Measurements from ENCODE around the gene KCNN4. TPM values are rescaled to one million over a fixed set of nuclear protein-coding genes. Genes with fewer than 3 reads are reported as not detected.

KCNN4 gene
- total RNA-seq, 1 experiment from 2014 or later: 0.26 TPM

- Histone ChIP-seq H2AFZ (ENCODE audit: low read length) (no peak overlapping the region), H2BK12ac (ENCODE audit: insufficient read length, low read depth, low read length) (no peak overlapping the region), H3T11ph (ENCODE audit: low read length) (no peak overlapping the region), H4K8ac (replicated peaks; ENCODE audit: insufficient read length, low read depth, low read length) (no peak overlapping the region), H4K91ac (ENCODE audit: insufficient read length, low read depth, low read length) (no peak overlapping the region), H3K4me1 (ENCODE audit: insufficient read depth, low read length) (no peaks in the 10 kb centered on the region), H3K9ac (ENCODE audit: extremely low read depth, insufficient read length, low read length) (no peak overlapping the region), H3K79me2 (ENCODE audit: insufficient read depth, low read length) (no peaks in the 10 kb centered on the region), H3K9me3 (ENCODE audit: control insufficient read depth, low read depth, low read length) (no peaks in the 10 kb centered on the region), H2BK20ac (ENCODE audit: low read depth, low read length, poor library complexity, severe bottlenecking) (no peak overlapping the region), H3K14ac (ENCODE audit: insufficient read depth, low read length) (no peak overlapping the region), H3K23me2 (ENCODE audit: insufficient read length, low read depth, low read length, poor library complexity, severe bottlenecking) (peaks cover 2% of the 10 kb centered on the region), H3K56ac (ENCODE audit: insufficient read length, low read depth, low read length) (no peak overlapping the region), H4K20me1 (ENCODE audit: control insufficient read depth, insufficient read depth, insufficient read length) (no peaks in the 10 kb centered on the region), H3K27ac (ENCODE audit: insufficient read length, low read depth, low read length) (no peak overlapping the region), H2BK15ac (ENCODE audit: low read depth, low read length) (no peak overlapping the region), H3K18ac (ENCODE audit: insufficient read length, low read depth, low read length) (no peak overlapping the region), H2AK5ac (ENCODE audit: insufficient read length, low read length) (no peak overlapping the region), H3K4me2 (ENCODE audit: insufficient read depth, insufficient read length, low read length) (no peak overlapping the region), H3K4ac (ENCODE audit: low read depth, low read length) (no peak overlapping the region), H2BK5ac (ENCODE audit: insufficient read length, low read length) (no peak overlapping the region), H2BK120ac (ENCODE audit: low read depth, low read length, poor library complexity, severe bottlenecking) (no peak overlapping the region), H3K79me1 (ENCODE audit: insufficient read depth, low read depth, low read length, poor library complexity, severe bottlenecking) (no peaks in the 10 kb centered on the region), H4K5ac (ENCODE audit: insufficient read length, low read depth, low read length) (no peak overlapping the region), H3K23ac (ENCODE audit: insufficient read length, low read depth, low read length) (no peak overlapping the region), H3K27me3 (ENCODE audit: insufficient read depth, low read length) (no peaks in the 10 kb centered on the region)
- peaks cover 0 to 4% of the 10 kb centered on the region in 2 experiments; a peak in 1 of 4 replicates for H3K4me1 Mint-ChIP-seq
- peaks cover 4% of the 10 kb centered on the region; the same call in 1 of the 2 replicates for H3K27me3 Mint-ChIP-seq (ENCODE audit: low read depth)
- H3K4me3 Mint-ChIP-seq: no peak overlapping the region
- no peaks in the 10 kb centered on the region for H3K9me3 Mint-ChIP-seq
- no peak for DNase-seq
- peaks cover 14 to 41% (median 27%) of the 10 kb centered on the region in 3 experiments; a peak in 6 of 7 replicates for H3K36me3 Mint-ChIP-seq (ENCODE audit: insufficient read depth in 1 of 3, low read depth in 3 of 3)
- no peak overlapping the region; a peak in 1 of 7 replicates for H3K27ac Mint-ChIP-seq
- WGBS (ENCODE audit: extremely low coverage, insufficient read length, low lambda C conversion rate): no CpG with 5 or more reads among the region's 4 CpGs
- no peak for TF ChIP-seq CTCF (conservative IDR thresholded peaks at IDR 0.05)
Measured at GRCh38 chr19:43727593-43727853, 53.2 kb downstream of the KCNN4 start.
